ENCODE results near the gene HPRT1.

The HPRT1 gene

DNA sequence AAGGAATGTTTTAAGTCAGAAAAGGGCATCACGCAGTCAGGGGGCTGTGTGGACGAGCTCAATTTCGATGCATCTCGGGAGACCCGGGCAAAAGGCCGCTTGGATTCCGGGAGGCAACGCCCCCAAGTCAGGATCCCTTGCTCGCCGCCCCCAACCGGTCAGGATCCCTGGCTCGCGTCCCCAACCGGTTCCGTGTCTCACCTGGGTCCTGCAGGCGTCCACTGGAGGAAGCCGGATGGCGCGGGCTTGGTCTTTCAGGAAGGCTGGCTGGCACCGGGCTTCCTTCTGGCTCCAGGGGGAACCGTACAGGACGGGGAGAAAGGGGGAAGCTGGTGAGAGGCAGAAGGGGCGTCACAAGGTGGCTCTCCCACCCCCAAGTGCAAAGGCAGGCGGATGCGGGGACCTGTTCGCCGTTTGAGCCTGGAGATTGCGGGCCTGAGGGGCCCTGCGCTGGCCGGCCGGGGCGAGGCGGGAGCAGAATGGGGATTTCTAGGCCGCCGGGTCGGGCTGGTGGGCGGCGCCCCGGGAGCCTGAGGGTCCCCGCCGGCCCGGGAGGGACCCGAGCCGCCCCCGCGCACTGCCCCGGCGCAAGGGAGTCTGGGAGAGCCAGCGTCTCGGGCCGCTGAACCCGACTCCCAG lies 84.7 kb downstream of the HPRT1 start:
- DNase-seq: no peak

DNA sequence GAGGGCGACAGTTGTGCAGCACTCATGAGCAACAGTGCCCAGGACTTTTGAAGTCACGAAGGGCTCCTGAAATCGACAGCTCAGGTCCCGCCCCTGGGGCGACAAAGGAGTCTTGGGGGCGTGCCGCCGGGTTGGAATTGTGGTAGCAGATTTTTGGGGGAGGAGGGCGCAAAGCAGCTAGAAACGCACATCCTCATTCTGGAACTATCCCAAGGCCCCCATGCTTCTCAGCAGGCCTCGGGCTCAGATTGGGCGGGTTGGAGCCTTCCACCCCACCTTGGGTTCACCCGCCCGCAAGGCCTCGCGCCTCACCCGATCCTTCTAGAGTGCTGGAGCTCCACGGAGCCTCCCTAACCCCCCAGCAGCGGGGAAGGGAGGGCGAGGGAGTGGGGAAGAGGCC lies 85.5 kb downstream of the HPRT1 start:
- DNase-seq: no peak

DNA sequence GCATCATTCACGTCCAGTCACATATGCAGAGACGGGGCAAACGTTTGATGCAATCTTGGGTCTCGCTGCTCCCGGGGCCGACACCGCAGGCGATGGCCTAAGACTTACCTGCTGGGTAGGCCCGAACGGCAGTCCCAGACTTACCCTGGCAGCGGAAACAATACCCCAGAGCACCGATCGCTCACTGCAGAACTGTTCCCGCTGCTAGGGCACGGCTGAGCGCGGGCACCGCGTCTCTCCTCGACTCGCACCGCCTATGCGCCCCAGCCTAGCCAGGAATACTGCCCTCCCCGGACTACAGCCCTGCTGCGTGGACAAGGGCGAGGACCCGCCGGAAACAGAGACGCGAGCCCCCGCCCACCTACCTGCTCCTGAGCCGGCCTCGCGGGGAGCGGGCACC lies 86.2 kb downstream of the HPRT1 start:
- no peak for DNase-seq

GRCh38 chrX:134547047-134547679 lies 87.2 kb downstream of the HPRT1 start:
- DNase-seq: no peak

DNA sequence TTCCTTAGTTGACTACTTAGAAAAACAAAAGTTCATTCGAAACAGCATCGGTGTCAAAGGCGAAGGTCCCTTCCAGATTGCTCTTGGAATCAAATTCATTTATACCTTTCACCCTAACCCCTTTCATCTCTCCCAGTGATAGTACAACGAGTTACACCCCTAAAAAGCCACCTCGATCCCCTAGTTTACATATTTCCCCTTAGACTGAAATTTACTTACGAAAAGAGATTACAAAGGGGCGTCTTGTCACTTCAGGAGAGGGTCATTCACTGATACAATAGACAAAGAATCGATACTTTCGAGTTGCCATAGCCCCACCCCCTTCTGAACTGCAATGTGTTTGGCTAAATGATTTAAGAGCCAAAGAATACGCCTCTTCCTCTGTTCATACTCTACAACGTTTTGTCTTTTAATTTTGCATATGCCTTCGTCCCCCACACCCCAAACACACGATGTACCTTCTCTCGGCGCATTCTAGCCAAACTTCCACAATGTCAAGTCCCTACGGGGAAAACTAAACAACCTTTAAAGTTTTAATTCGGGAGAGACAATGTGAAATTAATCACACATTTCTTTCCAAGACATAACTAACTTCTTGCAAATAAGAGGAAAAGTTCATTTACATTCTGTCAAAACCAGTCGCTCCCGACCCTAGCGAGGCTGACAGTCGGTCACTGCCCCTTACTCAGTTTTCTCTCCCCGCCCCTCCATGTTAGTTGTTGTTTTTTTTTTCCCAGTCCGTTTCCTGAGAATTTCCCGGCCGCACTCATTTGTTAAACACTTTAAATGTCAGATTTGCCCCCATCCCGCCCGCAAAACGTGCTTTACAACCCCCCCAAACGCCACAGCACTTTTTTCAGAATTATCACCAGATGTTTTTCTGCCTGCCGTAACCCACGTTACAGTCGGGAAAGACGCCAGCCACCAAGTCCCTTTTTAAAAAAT lies 88.6 kb downstream of the HPRT1 start:
- DNase-seq: peak in 1 of 5 experiments; percentile 53
